Fibroblast of gingiva (primary cell): ENCODE measurements around the gene SPATA3.
A peak's percentile ranks its signal among the peaks of the same experiment; 100 is the strongest.

ENCODE experiments used
- DNase-seq: peaks from one replicate; pipeline ENCODE4 v3.0.0-alpha.2; 2011; ENCODE audit warnings: low read depth

SPATA3 gene

DNA sequence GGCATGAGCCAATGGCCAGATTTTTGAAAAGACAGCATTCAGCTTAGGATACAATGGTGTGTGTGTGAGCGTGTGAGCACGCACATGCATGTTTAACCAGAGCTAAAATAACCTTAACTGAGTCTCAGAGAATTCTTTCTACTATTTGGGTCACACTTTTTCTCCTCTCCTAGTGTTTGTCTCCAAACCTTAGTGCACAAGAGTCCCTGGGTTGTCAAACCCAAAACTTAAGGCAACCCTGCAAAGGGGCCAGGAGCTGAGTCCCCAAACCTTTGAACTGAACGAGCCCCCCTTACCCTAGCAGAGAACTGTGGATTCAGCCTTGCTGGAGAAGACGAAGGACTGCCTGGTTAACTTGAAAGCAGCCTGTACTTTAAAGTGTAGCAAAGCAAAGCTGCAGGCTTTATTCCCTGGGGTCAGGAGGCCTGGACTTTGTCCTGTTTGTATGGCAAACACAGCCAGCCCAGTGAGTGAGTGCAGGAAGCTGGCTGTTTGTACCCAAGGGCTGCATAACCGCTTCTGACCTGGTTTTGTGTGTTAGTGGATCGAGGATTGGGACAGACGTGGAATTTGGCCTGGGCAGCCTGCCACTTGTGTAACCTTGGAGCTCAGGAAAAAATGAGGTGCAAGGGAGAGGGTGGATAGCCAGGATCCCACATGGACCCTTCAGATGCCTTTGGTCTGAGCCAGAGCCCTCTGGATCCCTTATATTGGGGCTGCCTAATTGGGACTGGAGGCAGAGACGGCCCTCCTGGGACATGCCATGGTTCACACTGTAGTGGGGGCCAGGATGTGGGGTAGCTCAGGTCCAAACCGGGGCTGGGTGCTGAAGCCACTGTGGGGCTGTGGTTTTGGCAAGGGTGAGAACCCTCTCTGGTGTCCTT, 54.3 kb downstream of the SPATA3 start:
- no peak for DNase-seq

DNA sequence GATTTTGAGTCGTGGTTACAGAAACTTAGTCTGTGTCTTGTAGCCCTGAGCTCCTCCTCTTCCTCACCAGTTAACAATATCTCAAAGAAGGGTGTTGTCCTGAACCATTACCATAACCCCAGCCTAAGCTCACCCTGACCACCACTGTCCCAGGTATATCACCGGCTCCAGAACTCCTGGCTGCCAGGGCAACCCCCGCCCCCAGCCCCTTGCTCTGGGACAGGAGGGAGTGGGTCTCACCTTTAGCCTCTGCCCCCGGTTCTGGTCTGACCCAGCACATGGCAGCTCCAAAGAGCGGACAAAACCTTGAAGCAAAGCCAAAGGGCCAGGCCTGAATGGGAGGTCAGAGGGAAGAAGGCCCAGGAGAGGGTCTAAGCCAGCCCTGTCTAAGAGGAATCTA, 55.2 kb downstream of the SPATA3 start:
- no peak for DNase-seq

DNA sequence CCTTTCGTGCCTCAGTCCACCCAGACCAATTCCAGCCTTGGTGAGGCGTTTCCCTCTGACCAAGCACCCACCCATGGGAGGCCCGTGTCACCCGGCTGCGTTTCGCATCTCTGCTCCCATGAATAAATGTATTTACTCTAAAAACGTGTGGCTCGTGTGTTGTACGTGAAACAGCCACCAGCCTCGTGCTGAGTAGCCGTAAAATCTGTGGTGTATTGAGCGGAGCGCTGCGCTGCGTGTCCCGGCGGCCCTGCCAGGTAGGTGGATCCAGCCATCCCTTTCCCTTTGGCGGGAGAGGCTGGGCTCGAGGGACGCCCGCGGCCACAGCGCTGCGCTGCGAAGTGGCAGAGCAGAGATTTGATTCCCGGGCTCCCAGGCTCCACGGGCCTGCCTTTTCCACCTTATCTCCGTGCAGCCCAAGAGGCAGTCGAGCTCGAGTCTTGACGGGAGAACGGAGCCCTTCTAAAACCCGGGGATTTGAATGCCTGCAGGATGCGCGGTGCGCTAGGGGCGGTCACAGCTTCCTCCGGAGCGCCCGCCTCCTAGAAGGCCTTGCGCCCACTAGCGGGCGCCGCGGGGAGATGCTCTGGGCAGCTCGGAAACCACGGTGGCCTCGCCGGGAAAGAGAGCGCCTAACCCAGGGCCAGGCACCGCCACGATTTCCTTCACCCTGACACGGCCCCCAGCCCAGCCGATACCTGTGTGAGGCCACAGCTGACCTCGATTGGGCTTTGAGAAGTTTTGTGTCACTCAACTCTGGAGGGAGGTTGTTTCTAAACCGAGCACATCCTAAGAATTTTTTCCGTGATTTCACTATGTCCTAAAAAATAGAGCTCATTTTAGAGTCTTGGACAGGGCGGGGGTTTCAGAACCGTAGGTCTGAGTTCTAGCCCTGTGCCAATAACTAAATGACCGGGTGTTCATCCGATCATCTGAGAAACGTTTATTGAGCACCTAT, 56.9 kb downstream of the SPATA3 start:
- DNase-seq, result peak; percentile 73

DNA sequence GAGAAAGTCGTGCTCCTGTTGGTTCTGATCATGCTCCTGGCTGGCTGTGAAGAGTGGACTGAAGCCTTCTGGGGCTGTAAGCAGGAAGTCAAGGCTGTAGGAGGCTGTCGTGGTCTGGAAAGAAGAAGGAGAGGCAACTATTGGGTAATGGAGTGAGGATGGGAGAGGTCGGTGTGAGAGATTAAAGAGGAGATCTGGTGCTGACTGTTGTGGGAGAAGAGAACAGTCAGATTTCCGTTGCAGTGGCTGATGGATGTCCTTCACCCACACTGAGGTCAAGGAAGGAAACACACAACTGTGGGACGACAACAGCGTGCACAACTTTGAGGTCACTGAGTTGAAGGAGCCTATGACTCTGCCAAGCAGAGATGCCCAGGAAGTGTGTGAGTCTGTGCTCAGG, 57.9 kb downstream of the SPATA3 start:
- DNase-seq, result no peak

DNA sequence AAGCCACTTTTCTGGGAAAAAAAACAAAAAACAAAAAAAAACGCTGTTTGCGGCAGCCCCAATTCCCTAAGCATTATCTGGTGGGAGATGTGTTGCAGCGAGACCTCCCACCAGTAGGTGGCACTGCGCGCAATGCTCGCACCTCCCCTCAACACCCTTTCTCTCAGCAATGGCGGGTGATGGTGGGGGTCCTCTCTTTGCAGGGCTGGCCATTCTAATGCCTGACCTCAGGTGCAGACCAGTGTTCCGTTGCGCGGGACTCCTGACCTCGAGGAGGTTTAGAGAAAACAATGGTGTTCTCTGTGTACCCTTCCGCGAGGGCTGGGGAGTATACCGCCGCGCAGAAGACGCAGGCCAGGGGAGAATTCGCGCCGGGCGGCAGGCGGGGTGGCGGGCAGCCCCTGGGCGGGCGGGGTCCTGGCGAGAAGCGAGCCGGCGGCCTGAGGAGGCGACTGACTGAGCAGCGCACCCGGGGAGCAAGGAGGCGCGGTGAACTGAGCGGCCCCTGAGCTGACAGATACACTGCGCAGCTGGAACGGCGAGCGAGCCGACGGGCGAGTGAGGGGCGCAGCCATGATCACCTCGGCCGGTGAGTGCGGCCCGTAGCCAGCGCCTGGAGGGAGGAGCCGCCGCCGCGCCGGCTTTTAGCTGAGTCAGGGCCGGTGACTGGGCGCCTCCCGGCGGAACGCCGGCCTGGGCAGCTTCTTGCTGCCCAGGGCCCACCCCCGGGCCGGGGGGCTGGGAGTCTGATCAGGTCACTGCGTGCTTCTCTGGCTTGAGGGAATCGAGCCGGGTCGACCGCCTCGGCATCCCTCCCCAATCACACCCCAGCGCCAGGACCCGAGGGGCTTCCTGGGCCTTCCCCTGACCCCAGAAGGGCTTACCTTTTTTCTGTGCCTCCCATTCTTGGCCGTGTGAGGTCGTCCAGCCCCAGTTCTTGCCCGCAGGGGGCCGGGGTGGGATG, 60.8 kb downstream of the SPATA3 start, which contains the start of gene PSMD1:
Gene PSMD1 (plus strand): TSS at position 415 of the 964 bp plus-strand sequence. CDS start 159 bp downstream, at position 574.
- peak; percentile 92 for DNase-seq

DNA sequence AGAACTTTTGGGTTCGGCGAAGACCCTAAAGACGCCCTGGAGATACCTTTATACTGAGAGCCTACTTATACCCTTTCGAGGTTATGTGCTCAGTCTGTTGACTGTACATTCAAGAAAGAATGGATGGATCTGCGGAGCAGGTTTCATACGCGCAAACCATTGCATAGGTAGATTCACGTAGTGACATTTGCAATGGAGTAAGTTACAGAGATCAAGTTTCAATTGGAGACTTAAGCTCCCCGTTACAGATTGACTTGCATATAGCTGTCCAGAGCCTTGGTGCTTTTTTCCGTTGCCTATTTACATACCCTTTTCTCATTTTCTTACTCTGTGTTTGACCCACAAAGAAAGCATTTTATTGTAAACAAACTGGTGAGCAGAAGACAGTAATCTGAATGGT, 61.7 kb downstream of the SPATA3 start:
- peak; percentile 7 for DNase-seq
